NCI-H2107 (cell line): ENCODE results near the gene LCNL1.

Experiments
- DNase-seq: peaks from one replicate; lab custom pipeline; 2025; lab: John Stamatoyannopoulos, UW

LCNL1 gene

DNA sequence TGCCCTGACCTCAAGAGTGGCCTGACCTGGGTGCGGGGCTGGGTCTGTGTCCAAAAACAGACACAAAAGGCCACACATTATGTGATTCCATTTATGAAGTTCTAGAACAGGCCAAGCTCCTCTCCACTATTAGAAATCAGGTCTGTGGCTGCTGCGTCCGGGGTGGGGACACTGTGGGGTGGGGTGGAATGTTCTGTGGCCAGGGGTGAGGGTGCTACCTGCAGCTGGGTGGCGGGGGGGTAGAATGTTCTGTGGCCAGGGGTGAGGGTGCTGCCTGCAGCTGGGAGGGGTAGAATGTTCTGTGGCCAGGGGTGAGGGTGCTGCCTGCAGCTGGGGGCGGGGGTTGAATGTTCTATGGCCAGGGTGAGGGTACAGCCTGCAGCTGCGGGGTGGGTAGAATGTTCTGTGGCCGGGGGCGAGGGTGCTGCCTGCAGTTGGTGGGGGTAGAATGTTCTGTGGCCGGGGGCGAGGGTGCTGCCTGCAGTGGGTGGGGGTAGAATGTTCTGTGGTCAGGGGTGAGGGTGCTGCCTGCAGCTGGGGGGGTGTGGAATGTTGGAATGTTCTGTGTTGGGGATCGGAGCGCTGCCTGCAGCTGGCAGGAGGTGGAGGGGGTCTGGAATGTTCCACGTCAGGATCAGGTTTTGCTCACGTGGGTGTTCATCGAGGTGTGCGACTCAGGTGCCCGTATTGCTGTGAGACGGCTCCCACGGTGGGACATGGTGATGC is 22.4 kb upstream of the LCNL1 start:
- no peak for DNase-seq

DNA sequence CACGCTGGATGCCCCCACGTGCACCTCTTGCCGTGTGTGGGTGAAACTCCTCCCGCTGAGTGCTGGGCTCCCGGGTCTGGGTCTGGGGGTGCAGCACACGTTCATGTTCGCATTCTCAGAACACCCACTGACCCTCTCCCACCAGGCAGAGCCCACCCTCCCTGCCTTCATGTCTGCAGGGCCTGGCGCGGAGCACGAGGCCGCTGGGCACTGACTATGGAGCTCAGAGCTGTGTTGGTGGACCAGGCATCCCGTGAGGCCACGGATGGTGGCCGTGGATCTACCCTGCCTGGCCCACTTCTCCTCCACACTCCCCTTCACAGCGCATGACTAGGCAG is 21.9 kb upstream of the LCNL1 start:
- no peak for DNase-seq

DNA sequence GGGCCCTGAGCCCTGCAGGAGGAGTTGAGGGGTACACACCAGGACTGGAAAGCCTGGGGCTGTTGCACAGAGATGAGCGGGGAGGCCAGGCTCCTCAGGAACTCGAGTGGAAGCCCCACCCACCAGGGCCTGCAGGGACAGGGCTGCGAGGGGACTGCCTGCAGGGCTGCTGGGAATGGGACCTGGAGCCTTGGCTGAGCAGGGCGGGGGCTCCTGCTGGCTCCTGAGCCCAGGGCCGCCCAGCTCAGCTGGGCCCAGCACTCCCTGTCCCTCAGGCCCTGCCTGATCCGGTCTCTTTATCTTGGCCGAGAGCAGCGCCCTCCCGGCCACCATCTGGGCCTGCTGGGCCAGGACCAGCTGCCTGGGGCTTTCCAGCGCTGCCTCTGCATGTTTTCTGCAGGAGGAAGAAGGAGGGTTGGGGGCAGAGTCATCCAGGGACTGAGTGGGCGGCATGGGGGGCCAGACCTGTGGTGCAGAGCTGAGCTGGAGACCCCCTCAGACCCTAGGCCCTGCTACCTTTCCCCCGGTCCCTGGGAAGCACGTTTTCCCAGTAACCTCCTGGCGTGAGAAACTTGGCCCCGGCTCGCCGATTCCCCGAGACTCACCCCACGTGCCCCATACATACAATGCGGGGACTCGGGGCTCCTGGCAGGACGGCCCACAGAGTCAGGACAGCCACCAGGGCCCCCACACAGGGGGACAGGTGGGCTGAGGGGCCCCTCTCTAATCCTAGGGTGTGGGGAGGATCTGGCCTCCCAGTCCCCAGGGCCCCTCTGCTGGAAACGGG is 21.3 kb upstream of the LCNL1 start:
- DNase-seq, result no peak

DNA sequence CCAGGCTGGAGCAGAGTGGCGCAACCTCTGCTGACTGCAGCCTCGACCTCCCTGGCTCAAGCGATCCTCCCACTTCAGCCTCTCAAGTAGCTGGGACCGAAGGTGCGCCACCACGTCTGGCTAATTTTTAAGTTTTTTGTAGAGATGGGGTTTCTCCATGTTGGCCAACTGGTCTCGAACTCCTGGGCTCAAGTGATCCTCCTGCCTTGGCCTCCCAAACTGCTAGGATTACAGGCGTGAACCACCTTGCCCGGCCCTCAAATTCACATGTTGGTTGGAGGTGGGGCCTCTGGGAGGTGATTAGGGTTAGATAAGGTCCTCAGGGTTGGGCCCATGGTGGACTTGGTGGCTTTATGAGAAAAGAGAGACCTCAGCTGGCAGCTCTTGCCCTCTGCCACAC is 20.6 kb upstream of the LCNL1 start:
- no peak for DNase-seq

DNA sequence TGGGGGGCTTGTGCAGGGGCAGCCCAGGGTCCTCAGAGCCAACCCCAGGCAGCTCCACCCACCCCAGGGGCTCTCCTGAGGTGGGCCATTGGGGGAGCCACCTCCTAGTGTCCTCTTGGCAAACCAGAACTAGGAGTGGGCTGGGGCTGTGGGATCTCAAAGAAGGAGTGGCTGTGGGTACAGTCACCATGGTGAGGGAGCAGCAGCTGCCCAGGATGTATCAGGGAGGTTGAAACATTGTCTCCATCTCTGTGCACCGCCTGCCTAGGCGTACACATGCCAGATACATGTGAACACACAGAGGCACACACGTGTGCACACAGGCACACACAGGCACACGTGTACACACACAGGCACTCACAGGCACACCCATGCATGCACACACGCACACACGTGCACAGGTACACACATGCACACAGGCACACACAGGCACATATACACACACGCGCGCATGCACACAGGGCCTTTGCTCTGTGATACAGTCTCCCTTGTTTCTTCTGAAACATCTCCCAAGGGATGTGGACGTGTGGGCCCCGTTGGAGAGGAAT is 20.0 kb upstream of the LCNL1 start:
- no peak for DNase-seq

DNA sequence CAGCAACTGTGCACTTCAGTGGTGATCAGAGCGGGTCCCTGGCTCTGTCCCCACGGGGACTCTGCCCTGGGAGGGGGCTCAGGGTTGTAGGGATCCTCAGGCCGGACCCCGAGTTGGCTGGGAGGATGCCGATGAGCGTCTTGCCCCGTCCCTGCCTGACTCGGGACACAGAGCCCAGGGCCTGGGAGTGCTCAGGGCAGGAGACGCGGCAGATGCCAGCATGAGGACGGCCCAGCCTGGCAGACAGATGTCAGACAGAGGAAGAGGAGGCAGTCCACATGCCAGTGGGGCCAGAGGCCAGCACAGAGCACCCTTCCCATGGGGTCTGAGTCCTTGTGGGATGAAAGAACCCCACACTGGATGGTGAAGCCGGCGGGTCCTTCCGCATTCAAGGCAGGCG is 19.5 kb upstream of the LCNL1 start:
- DNase-seq, result no peak

DNA sequence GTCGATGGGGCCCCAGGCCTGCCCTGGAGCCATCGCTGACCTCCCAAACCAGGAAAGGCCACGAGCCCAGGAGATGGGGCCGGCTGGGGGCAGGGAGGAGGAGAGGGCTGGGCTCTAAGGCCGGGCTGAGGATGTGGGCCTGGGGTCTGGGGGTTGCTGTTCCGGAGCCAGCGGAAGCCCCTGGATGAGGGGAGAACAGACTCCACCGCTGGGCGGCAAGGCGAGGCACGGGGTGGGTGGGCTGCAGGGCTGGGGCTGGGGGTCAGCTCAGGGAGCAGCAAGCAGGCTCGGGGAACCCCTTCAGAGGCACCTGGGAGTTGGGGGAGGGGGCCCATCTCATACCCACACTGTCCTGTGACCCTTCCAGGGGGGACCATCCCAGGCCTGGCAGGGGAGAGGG is 19.0 kb upstream of the LCNL1 start:
- no peak for DNase-seq

DNA sequence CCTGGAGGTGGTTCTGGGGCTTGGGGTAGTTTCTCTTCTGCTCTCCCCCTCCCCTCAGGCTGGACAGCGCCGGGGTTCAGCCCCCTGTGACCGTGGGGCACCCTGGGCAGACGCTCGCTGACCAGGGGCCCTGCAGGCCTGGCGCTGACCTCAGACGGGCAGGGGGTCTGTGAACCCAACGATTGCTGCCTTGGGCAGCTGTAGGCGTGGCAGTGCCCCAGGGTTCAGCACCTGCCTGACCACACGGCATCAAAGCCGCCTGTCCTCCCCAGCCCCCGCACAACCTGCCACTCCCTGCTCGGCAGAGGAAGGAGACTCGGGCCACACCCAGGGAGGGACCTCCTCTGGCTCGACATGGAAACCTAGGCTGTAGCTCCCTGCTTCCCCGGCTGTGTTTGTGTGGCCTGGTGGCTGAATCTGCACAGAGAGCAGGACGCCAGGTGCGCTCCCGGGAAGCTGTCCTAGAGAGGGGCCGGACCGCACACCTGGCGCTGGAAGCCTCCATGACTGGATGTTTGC is 18.6 kb upstream of the LCNL1 start:
- no peak for DNase-seq

DNA sequence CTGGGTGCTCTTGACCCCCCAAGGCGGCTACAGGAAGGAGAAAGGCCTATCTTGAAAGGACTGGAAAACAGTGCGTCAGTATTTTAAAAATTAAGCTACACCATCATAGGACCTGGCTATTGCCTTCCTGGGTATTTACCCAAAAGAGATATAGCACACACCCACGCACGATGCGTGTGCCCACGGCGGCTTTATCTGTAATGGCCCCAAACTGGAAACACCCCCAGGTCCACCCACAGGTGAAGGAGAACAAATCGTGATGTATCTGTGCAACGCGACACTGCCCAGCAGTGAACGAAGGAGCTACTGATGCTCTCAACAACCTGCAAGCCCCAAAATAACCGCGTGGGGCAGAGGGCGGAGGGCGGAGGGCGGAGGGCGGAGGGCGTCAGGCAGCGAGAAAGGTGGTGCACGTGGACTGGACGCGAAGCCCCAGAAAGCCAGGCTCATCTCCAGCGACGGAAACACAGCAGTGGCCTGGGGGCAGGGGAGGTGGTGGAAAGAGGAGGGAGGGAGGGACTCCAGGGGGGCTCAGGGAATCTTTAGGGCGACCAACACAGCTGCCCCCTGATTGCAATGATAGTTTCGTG is 17.9 kb upstream of the LCNL1 start:
- DNase-seq, result no peak

DNA sequence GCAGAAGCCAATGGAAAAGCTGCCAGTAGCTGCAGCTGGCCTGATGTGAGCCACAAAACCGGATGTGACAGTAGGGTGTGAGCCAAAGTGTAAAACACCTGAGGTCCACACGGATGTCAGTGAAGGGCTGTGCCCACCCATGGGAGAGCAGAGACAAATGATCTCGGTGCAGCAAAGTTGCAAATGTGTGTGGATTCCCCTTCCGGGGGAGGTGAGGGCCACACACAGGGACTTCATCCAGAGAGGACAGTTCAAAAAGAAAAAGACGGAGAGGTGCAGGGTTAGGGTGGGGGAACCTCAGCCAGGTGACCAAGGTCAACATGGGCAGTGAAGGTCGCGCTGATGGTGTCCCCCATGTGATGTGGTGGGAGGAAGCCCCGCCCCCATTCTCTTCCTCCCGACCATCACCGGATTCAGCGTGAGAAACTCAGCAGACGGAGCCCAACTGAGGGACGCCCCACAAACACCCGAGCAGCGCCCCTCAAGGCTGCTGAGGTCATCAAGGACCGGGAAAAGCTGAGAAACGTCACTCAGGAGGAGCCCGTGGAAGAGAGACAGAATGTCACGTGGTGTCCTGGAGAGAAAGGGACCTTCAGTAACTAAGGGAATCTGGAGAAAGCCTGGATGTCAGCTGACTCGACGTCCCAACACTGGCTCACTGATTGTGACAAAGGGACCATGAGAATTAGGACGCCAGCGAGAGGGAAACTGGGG is 16.9 kb upstream of the LCNL1 start:
- DNase-seq, result no peak

DNA sequence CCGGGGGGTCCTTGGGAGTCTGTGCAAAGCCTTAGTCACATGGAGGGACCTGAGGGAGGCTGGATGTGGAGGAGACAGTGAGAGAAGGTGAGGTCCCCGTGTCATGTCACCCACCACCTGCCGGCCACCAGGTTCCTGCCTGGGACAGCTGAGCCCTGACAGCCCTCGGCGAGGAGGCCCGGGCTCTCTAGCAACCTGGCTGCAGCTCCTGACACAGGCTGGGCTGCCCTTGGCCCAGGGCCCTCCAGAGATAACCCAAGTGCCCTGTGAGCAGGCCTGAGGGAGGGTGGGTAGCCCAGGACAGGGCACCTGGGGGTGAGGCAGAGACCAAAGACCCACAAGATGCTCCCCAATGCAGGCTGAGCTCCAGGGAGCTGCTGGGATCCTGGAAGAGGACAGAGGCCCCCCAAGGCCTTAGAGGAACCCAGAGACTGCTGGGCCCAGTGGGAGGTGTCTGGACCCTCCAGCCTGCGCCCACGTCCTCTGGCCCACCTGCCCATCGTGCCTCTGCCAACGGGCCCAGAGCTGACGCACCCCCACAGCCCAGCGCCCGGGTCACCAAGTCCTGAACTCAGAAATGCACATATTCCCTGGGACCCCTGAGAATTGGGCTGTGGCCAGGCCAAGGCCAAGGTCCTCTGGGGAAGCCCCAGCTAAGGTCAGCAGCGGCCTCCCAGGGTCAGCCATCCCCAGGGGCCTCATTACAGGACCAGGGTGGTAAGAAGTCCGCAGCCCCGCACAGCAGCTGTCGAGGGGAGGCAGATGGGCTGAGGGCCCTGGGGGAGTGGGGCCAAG is 14.3 kb upstream of the LCNL1 start:
- no peak for DNase-seq

DNA sequence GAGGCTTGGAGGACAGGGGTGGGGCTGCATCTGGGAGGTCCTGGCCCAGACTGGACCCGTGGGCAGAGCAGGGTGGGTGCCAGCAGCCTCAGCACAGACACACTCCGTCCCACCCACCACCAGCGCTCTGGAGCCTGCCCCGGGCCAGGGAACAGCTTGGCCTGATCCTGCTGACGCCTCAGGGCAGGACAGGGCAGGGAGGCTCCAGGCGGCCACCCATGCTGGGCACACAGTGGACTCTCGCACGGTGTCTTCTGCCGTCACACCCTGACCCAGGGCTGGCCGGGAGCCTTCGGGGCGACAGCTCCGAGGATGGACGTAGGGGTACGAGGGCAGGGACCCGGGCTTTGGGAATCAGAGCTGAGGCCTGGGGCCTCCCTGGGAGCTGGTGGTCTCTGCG is 13.6 kb upstream of the LCNL1 start:
- no peak for DNase-seq

DNA sequence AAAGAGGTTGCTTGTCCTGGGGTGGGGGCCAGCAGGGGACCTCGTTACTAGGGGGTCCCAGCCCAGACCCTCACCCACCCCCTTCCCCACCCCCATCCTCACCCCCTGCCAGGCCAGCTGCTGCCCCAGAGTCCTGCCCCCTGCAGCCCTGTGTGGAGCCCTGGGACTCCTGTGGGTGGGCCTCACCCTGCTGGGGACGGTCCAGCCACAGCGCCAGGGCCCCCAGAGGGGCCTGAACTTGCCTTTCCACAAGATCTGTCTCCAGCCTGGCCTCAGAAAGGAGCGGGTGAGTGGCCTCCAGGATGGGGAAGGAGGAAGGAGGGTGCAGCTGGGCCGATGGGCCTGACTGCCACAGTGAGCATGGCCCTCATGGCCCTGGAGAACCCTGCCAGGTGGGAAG is 13.0 kb upstream of the LCNL1 start:
- DNase-seq, result no peak

DNA sequence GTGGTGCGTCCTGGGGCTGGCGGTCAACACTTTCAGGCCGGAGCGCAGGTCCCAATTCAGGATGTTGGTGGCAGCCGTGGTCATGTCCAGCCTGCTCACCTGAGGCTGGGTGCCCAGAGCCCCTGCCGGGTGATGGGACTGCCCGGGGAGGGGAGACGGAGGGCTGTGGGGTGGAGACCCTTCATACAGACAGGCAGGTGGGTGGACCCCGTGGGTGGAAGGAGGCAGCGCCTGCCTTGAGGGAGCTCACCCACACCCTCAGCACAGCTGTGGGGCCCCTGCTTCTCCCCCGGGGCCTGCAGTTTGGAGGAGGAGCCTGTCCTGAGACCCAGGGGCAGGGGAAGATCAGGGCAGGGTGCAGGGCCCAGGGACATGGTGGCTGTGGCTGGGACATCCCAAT is 12.4 kb upstream of the LCNL1 start:
- no peak for DNase-seq

DNA sequence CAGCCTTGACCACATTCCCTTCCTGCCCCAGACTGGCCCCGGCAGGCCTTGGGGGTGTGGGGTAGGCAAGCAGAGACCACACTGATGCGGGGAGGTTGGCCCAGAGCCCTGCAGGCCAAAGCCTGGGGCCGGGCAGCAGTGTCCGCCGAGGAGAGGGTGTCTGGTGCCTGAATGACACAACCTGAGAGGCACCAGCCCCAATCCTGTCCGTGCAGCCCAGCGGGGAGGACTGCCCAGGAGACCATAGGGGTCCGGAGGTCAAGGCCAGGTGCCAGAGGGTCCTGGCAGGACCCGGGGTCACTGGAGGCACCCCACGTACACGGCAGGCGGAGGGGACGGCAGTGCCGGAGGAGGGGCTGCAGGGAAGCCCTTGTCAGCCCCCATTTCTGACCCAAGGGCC is 11.0 kb upstream of the LCNL1 start:
- DNase-seq, result no peak

DNA sequence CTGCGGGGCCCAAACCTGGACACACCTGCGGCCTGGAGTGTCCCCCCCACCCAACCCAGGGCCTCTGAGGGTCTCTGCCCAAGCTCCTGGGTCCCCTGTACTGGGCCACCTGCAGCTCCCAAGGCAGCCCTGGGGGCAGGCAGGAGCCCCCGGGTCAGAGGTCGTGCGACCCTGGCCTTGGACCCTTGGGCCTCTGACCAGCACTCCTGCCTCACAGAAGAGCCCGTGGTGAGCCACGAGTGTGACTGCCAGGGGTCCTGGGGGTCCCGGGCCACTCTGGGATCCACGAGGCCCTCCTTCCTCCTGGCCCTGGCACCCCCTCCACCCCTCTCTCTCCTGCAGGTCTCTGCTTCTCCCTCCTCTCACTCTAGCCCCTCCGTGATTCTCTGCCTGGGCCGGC is 10.5 kb upstream of the LCNL1 start:
- DNase-seq, result no peak

DNA sequence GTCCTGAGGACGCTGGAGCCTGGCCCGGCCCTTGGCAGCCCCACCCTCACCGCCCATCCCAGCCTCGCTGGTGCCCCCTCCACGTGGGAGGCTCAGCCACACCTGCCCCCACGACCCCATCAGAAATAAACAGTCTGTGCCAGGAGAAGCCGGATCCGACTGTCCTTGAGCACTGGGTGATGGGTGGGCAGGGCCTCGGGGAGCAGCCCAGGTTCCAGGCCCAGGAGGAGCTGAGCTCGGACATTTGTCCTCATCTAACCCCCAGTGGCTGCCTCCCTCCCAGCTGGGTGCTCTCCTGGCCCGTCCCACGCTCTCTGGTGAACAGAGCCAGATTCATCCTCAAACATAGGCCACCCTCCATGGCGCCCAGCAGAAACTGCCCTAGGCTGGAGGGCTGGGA is 10.1 kb upstream of the LCNL1 start:
- DNase-seq, result no peak

DNA sequence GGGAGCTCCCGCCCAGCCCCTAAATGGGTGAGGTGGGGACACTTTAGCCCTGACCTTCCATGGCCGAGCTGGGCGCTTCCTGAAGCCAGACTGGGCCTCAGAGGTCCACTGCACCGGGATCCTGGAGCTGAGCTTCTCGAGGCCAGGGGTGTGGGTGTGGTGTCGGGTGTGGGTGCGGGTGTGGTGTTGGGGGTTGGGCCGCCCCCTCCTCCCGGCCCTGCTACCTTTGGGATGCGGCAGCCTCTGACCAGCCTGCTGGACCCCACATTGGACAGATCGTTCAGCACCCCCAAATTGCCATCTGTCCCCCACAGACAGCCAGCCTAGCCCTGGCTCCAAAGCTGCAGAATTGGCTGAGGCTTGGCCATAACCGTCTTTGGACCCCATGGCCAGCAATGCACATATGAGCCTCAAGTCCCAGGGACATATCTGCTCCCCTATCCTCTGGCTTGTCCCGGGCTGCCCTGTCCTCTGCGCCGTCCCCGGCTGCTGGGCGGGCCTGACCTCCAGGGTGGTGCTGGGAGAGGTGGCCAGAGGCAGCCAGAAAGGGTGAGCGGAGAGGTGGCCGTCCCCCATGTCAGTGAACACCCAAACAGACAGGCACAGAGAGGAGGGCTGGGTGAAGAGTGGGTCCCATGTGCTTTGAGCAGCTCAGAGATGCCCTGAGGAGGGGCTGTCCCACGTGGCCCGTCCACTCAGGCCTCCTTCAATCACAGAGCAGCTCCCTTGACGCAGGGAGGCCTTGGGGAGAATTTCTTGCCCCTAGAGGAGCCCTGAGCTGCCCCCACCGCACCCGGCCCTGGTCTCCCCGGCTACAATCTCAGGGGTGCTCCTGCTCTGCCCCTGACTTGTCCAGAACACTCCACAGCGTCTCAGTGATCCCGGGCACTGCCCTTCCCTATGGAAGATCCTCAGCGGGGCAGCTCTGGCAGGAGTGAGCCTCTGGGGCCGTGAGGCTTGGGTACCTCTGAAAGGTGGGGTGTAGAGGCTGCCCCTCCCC is 8.9 kb upstream of the LCNL1 start:
- DNase-seq, result no peak

DNA sequence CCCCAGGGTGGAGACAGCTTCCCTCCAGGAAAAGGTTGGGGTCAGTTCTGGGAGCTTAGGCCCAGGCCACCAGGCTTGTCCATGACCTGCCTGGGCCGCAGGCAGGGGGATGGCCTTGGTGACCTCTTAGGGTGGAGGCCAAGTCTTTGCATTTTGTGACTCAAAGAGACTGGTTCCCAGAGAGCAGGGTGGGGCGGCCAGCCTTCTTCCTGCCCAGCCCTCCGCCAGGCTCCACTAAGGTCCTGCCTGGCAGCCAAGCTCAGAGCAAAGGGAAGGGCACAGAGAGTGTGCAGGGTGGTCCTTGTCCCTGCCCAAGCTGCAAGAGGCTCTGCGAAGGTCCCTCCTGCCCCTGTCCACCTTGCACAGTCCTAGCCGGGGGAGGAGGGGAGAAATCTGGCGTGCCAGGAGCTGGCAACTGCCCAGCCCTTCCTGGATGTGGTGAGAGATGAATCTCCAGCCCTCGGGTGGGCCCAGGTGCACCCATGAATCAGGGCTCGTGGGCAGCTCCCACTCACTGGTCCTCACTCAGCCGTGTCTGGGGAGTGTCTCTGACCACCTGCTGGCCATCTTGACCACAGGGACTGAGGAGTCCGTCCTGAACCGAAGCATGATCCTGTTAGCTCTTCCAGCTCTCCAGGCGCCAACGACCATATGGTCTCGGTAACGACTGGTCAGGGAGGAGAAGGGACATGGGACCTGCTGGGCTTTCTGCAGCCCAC is 7.8 kb upstream of the LCNL1 start:
- no peak for DNase-seq

DNA sequence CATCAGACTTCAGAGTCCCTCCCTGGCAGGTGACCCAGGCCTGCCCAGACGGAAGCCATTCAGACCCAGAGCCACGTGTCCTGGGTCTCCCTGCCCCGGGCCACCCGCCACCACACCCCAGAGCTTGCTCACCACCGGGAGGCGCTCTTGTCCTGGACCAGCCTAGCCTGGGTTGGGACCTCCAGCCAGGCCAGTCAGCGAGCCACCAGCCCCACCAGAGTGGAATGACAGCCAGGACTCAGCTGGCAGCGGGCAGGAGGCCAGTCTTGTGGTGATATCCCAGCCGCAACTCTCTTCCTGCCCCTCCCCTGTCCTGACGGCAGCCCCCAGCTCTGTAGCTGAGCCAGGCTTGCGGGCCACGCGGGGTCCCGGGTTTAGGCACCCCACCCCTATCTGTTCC is 7.1 kb upstream of the LCNL1 start:
- no peak for DNase-seq
